ENCODE measurements around the gene KREMEN1.
A peak's percentile ranks its signal among the peaks of the same experiment; 100 is the strongest.

Gene KREMEN1

GRCh38 chr22:29203488-29204454, 130.9 kb downstream of the KREMEN1 start:
- TF ChIP-seq, protein P1, sequence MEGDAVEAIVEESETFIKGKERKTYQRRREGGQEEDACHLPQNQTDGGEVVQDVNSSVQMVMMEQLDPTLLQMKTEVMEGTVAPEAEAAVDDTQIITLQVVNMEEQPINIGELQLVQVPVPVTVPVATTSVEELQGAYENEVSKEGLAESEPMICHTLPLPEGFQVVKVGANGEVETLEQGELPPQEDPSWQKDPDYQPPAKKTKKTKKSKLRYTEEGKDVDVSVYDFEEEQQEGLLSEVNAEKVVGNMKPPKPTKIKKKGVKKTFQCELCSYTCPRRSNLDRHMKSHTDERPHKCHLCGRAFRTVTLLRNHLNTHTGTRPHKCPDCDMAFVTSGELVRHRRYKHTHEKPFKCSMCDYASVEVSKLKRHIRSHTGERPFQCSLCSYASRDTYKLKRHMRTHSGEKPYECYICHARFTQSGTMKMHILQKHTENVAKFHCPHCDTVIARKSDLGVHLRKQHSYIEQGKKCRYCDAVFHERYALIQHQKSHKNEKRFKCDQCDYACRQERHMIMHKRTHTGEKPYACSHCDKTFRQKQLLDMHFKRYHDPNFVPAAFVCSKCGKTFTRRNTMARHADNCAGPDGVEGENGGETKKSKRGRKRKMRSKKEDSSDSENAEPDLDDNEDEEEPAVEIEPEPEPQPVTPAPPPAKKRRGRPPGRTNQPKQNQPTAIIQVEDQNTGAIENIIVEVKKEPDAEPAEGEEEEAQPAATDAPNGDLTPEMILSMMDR (IDR thresholded peaks at IDR 0.05; ENCODE audit: low read depth, low read length): no peak
- Histone ChIP-seq H3K27me3 (peaks cover 11% of the 10 kb centered on the region), H3K4me1 (no peaks in the 10 kb centered on the region), H3K9me3 (no peaks in the 10 kb centered on the region), H3K36me3 (no peaks in the 10 kb centered on the region), H3K4me3 (ENCODE audit: low read depth, low read length) (no peak overlapping the region)
- no peak for DNase-seq

- H3K4me1 ChIP-seq: no peaks in the 10 kb centered on the region
- H3K27me3 ChIP-seq: peaks cover 11% of the 10 kb centered on the region
- no peaks in the 10 kb centered on the region for H3K36me3 ChIP-seq
- no peak overlapping the region for H3K4me3 ChIP-seq (ENCODE audit: low read depth, low read length)
- no peaks in the 10 kb centered on the region for H3K9me3 ChIP-seq
- DNase-seq: no peak
- TF ChIP-seq, protein P1 (IDR thresholded peaks at IDR 0.05; ENCODE audit: low read depth, low read length): no peak
These were observed 131.8 kb downstream of the KREMEN1 start for GRCh38 chr22:29204455-29205183.

DNA sequence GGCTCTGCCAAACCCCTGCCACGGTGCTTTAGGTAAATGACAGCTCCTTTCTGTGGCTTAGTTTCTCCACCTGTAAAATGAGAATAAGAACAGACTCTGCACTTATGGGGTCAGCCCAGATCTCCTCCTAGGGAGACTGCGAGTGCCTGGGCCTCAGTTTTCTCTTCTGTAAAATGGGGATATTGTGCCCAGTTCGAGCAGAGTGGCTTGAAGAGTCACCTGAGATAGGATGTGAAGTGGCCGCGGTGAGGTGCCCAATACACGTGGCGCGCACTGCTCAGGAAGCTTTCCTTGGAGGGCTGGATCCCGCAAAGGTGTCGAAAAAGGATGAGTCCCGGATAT, 132.4 kb downstream of the KREMEN1 start:
- Histone ChIP-seq H3K9me3 (no peaks in the 10 kb centered on the region), H3K27me3 (peaks cover 11% of the 10 kb centered on the region), H3K36me3 (no peaks in the 10 kb centered on the region), H3K4me1 (no peaks in the 10 kb centered on the region), H3K4me3 (ENCODE audit: low read depth, low read length) (no peak overlapping the region)
- TF ChIP-seq, protein P1 (IDR thresholded peaks at IDR 0.05; ENCODE audit: low read depth, low read length): no peak
- no peak for DNase-seq

GRCh38 chr22:29205594-29206371, 132.9 kb downstream of the KREMEN1 start, which contains the start of gene EMID1:
TSS of gene EMID1 (plus strand) at chr22:29205896. CDS start at chr22:29206039, 143 bp downstream.
- Histone ChIP-seq H3K36me3 (no peaks in the 10 kb centered on the region), H3K9me3 (no peaks in the 10 kb centered on the region), H3K27me3 (peaks cover 11% of the 10 kb centered on the region), H3K4me3 (ENCODE audit: low read depth, low read length) (peak within 1 kb of the TSS; percentile 55), H3K4me1 (no peaks in the 10 kb centered on the region)
- TF ChIP-seq, protein P1 (IDR thresholded peaks at IDR 0.05; ENCODE audit: low read depth, low read length): no peak
- DNase-seq: peak; percentile 73

DNA sequence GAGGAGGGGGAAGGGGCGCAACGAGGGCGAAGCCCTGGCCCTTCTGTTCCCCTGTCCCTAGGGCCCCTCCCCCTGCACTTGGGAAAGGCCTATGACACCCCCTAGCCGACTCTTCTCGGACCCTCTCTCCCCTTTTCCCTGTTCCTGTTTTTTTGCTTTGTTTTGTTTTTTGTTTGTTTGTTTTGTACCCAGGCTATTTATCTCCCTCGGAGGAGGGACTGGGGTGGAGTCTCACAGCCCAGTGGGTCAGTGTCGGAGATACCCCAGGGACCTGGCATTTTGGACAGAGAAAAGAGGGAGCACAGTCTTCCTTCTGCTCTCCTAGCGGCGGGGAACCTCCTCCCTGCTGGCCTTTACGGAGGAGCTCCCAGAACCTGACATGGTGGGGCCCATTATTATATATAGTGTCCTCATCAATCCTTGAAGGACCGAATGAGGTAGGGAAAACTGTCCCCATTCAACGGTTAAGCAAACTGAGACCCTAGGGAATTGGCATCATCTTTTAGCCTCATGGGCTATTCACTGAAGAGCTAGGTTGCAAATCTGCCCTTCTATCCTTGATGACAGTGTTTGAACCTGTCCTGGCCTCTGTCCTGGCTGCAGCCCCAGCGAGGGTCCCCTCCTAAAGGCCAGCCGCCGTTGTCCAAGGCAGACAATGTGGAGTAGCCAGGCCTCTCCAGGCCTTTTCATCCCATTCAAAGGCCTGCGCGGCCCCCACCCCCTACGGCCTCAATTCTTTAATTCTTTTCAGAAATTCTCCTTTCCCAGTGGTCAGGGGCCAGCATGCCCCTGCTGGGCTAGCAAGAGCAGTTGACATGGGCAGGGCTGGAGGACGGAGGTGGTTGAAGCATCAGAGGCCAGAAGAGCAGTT, 133.8 kb downstream of the KREMEN1 start:
- Histone ChIP-seq H3K4me1 (no peaks in the 10 kb centered on the region), H3K9me3 (no peaks in the 10 kb centered on the region), H3K4me3 (ENCODE audit: low read depth, low read length) (peak overlapping the region; percentile 55), H3K27me3 (peaks cover 11% of the 10 kb centered on the region), H3K36me3 (no peaks in the 10 kb centered on the region)
- no peak for DNase-seq
- TF ChIP-seq, protein P1 (IDR thresholded peaks at IDR 0.05; ENCODE audit: low read depth, low read length): no peak

Measured in BE2C (cell line).